Subcutaneous adipose tissue (tissue), 4 donors: Measurements from ENCODE around the gene HMGB1. TPM values are rescaled to one million over a fixed set of nuclear protein-coding genes. Genes with fewer than 3 reads are reported as not detected.

Source experiments
- CTCF ChIP-seq: fragments of 450-650 bp; IDR thresholded peaks from one replicate; pipeline ENCODE4 v1.5.1; 2016; ENCODE audit warnings: low read depth, mild to moderate bottlenecking, control low read depth, antibody characterized with exemption, moderate library complexity
- total RNA-seq, 4 donors: library from RNA; depleted of rRNA; stranded (reverse); fragments of >200 nt; gene quantifications; one replicate each; pipeline ENCODE4 v1.1.0, GENCODE V29; 2016

The HMGB1 gene
- total RNA-seq, 4 donors from 2014 or later = 194 to 234 (median 222) TPM

- TF ChIP-seq CTCF = no peak
Measured at GRCh38 chr13:30479883-30480219, 14.1 kb upstream of the HMGB1 start.

GRCh38 chr13:30479154-30479882 is 13.6 kb upstream of the HMGB1 start:
- no peak for TF ChIP-seq CTCF

- TF ChIP-seq CTCF = no peak
Measured at GRCh38 chr13:30477346-30478195, 11.8 kb upstream of the HMGB1 start.

- no peak for TF ChIP-seq CTCF
Measured at GRCh38 chr13:30473675-30474074, 7.9 kb upstream of the HMGB1 start.

- TF ChIP-seq CTCF = no peak
Measured at GRCh38 chr13:30466841-30467252, 1.1 kb upstream of the HMGB1 start.

GRCh38 chr13:30466358-30466714 is 600 bp upstream of the HMGB1 start:
- TF ChIP-seq CTCF = no peak

GRCh38 chr13:30465343-30465592 is 468 bp downstream of the HMGB1 start:
- TF ChIP-seq CTCF = no peak
